K562 treated with DMSO at 1 percent for 48 hours (cell line): ENCODE measurements around the gene CBX1. TPM values are rescaled to one million over a fixed set of nuclear protein-coding genes. Genes with fewer than 3 reads are reported as not detected.

Experiments used
- total RNA-seq: library from RNA; unstranded; fragments of 300-600 nt; gene quantifications from 2 replicates; pipeline ENCODE4 v1.2.3, GENCODE V29; 2022; ENCODE audit warnings: low replicate concordance; ENCODE audit errors: extremely low read depth

CBX1 gene
- total RNA-seq = not detected in 2 replicates

DNA sequence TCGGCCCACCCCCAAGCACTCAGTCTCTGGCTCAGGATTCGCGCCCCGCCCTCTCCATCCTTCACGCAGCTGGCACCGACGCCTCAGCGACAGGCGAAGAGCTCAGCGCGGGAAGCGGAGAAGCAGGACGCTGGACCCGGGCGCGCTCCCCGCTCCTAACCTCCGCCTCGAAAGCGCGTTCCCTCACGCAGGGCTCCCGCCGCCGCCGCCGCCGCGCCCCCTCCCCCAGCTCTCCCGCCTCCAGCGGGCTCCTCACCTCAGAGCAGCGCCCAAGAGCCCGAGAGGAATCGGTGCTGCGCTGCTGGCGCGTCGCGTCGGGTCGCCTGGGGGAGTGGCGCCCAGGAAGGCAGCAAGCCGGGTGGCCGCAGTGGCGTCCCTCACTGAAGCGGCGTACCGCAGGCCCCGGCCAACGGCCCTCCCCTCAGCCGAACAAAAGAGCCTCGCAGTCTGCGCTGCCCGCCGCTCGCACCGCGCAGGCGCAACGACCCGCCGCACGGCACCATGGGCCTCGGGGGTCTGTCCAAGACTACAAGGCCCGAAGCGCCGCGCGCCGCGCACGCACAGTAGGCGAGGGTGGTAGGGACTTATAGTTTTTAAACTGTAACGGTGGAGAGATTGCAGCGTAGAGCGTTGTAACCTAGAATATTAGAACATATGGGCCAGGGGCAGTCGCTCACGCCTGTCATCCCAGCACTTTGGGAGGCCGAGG, at the start of gene CBX1:
Gene CBX1, minus strand, starts transcription at position 467 of the 709 bp plus-strand sequence. CDS start 24,474 bp downstream, outside the sequence.

DNA sequence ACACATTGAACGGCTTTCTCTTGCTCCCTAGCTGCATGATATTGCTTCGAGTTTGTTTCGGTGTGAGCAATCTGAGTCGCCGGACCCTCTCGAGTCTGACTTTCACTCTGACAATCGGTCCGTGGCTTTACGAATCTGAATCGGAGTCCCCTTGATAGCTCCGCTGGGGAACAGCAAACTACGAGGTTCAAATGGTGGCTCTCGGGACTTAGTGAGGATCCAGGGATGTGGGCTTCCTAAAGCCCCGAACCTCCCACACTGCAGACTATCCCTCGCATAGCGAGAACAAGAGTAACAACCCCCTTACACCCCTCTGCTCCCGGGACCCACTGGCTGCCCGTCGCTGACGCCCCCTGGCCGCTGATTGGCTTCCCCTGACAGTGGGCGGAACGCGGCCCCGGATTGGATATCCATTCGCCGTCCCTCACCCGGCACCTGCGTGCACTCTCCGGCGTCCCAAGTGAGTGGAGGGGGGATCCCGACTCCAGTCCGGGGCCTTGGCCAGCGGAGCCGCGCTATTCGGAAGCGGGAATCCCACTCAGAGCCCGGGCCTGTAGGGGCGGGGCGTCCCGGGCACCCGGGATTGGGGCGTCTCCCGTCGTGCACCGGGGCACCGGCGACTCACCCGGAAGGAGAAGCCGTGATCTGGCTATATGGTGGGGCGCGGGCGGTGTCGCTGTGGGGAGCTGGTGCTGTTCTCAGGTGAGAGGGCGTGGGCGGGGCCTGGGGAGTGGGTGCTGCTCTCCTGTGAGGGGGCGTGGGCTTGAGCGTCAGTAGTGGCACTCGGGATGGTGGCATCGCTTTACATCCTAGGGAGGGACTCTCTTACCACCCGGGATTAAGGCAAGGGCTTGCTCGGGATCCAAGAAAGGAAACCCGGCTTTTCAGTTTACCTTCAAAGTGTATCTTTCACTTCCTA, 6.1 kb upstream of the CBX1 start, which contains the start of gene SNX11:
Gene SNX11, plus strand, starts transcription at position 630 of the 919 bp plus-strand sequence. CDS start 4,278 bp downstream, outside the sequence.

GRCh38 chr17:48047741-48048383, 53.4 kb downstream of the CBX1 start, which contains the start of gene NFE2L1:
NFE2L1 (plus strand) TSS chr17:48048359; CDS start chr17:48051119, 2,760 bp downstream.

DNA sequence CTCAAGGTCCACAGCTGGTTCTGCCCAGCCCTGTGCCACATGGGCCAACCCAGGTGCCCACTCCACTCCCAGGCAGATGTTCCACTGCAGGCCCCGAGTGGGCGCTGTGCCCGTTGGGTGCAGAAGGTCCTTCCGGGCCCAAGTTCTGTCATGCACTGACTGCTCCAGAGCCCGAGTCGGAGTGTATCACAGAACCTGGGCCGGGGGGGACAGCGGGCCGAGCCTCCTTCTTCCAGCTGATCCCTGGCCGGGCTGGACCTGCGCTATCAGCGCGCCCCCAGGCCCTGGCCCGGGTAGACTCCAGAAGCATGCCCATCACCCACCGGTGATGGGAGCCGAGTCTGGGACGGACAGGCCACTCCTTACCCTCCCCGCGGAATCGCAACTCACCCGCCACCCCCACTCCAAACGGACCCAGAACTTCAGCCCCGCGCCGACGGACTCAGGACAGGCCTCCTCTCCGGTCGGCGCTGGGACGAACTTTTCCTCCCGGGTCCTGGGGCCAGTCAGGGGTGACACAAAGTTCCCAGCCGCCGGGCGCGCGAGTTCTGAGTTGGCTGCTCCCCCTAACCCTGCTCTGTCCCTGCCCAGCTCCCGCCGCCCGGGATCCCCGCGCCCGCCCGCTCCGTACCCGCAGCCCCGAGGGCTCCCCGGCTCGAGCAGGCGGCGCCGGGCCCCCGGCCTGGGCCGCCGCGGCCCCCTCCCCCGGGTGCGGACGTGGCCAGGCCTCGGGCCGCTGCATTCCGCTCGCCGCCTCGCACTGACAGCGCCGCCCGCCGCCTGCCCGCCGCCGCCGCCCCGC, 64.0 kb downstream of the CBX1 start, which contains the start of gene COPZ2:
Gene COPZ2, minus strand, starts transcription at position 762 of the 802 bp plus-strand sequence. Its CDS starts 20 bp downstream, at position 742.

Other genes with a start within 250 kb of the CBX1 start
- not detected in 2 replicates for gene SP2, start 205.2 kb downstream of the CBX1 start, total RNA-seq
- not detected in 2 replicates for gene PNPO, start 159.9 kb downstream of the CBX1 start, total RNA-seq
- not detected in 2 replicates for gene PRR15L, start 143.6 kb downstream of the CBX1 start, total RNA-seq
- gene CDK5RAP3, start 130.4 kb downstream of the CBX1 start, total RNA-seq = not detected in 2 replicates
- gene COPZ2, start 63.7 kb downstream of the CBX1 start, total RNA-seq = not detected in 2 replicates
- gene NFE2L1, start 53.1 kb downstream of the CBX1 start, total RNA-seq = 109 and 493 TPM in 2 replicates
- not detected in 2 replicates for gene SNX11, start 6.3 kb upstream of the CBX1 start, total RNA-seq